Endodermal cell (in vitro differentiated cells): Measurements from ENCODE around the gene TOPAZ1. TPM values are rescaled to one million over a fixed set of nuclear protein-coding genes. Genes with fewer than 3 reads are reported as not detected.
A peak's percentile ranks its signal among the peaks of the same experiment; 100 is the strongest.

Source experiments
- DNase-seq: peaks from one replicate; pipeline ENCODE4 v3.0.0-alpha.2; 2017
- H3K27ac ChIP-seq: 2 replicates; pipeline ENCODE4 v1.5.1; 2013; ENCODE audit warnings: mild to moderate bottlenecking, low read depth, low read length, moderate library complexity
- H3K27me3 ChIP-seq: 2 replicates; pipeline ENCODE4 v1.6.1; 2013; ENCODE audit warnings: mild to moderate bottlenecking, low read length, moderate library complexity; ENCODE audit not compliant: insufficient read depth, control insufficient read depth, poor library complexity, severe bottlenecking
- H3K36me3 ChIP-seq: 2 replicates; pipeline ENCODE4 v1.7.0; 2013; ENCODE audit warnings: mild to moderate bottlenecking, low read length, moderate library complexity; ENCODE audit not compliant: control insufficient read depth, insufficient read depth
- H3K4me1 ChIP-seq: one replicate; pipeline ENCODE4 v1.7.0; 2013; ENCODE audit warnings: low read length; ENCODE audit not compliant: control insufficient read depth, insufficient read depth
- H3K4me3 ChIP-seq: 2 replicates; pipeline ENCODE4 v1.5.1; 2013; ENCODE audit warnings: mild to moderate bottlenecking, low read length, moderate library complexity
- H3K9ac ChIP-seq: 2 replicates; pipeline ENCODE4 v1.6.1; 2013; ENCODE audit warnings: mild to moderate bottlenecking, low read length, moderate library complexity; ENCODE audit not compliant: poor library complexity, severe bottlenecking; ENCODE audit errors: extremely low read depth
- H3K9me3 ChIP-seq: 2 replicates; pipeline ENCODE4 v1.6.1; 2013; ENCODE audit warnings: mild to moderate bottlenecking, low read length, moderate library complexity; ENCODE audit not compliant: control insufficient read depth
- H3K27ac Mint-ChIP-seq: 2 replicates; pipeline ENCODE4 v1.8.0; 2020; ENCODE audit warnings: mixed read lengths
- H3K27me3 Mint-ChIP-seq: 2 replicates; pipeline ENCODE4 v1.8.0; 2021; ENCODE audit warnings: mild to moderate bottlenecking, mixed read lengths; ENCODE audit not compliant: insufficient read depth
- H3K36me3 Mint-ChIP-seq: 2 replicates; pipeline ENCODE4 v1.8.0; 2020; ENCODE audit warnings: low read depth, mixed read lengths
- H3K4me1 Mint-ChIP-seq: 2 replicates; pipeline ENCODE4 v1.8.0; 2020; ENCODE audit warnings: mixed read lengths
- H3K4me3 Mint-ChIP-seq: 2 replicates; pipeline ENCODE4 v1.8.0; 2020; ENCODE audit warnings: mild to moderate bottlenecking, moderate library complexity, mixed read lengths
- H3K9me3 Mint-ChIP-seq: 2 replicates; pipeline ENCODE4 v1.8.0; 2020; ENCODE audit warnings: mild to moderate bottlenecking, mixed read lengths
- CTCF ChIP-seq: fragments of 200-600 bp; sonication (generic); conservative IDR thresholded peaks from 2 replicates; pipeline ENCODE4 v1.5.0; 2021; ENCODE audit warnings: antibody characterized with exemption, mild to moderate bottlenecking
- WGBS, 2 experiments: methylation state at CpG; one replicate each; pipeline versions ENCODE4 v1.1.5 to v1.1.7; 2013; ENCODE audit warnings: missing lambda C conversion rate in 2 of 2, mixed read lengths in 1 of 2; ENCODE audit not compliant: insufficient coverage in 1 of 2, insufficient read length in 1 of 2; 5-methylcytosine and 5-hydroxymethylcytosine counted together
- total RNA-seq, 2 donors: library from RNA; stranded (reverse); fragmentation: NEBNext Ultra II Directional in 1 of 2; extraction: Animal tissue kit (Norgen Biotek cat#: 25700) in 1 of 2; gene quantifications; 2 replicates in 1 of 2; 3 replicates in 1 of 2; pipeline ENCODE4 v1.2.1, GENCODE V29; 2021

TOPAZ1 gene
- total RNA-seq, 2 donors from 2014 or later: not detected

GRCh38 chr3:44242721-44243120 is 1.0 kb downstream of the TOPAZ1 start:
- no peak overlapping the region for H3K27ac Mint-ChIP-seq
- WGBS, 2 experiments: 75 to 100% methylated on average over 1 to 2 of the region's 3 CpGs
- H3K27ac ChIP-seq: no peak overlapping the region
- H3K4me3 Mint-ChIP-seq: no peak overlapping the region
- peaks cover 14% of the 10 kb centered on the region for H3K27me3 ChIP-seq
- peaks cover 6% of the 10 kb centered on the region for H3K9me3 ChIP-seq
- no peak overlapping the region for H3K4me3 ChIP-seq
- H3K9ac ChIP-seq: no peak overlapping the region
- DNase-seq: no peak
- TF ChIP-seq CTCF: no peak
- peaks cover 2% of the 10 kb centered on the region for H3K27me3 Mint-ChIP-seq
- H3K9me3 Mint-ChIP-seq: peaks cover 7% of the 10 kb centered on the region
- H3K4me1 Mint-ChIP-seq: no peaks in the 10 kb centered on the region
- no peaks in the 10 kb centered on the region for H3K36me3 ChIP-seq
- no peaks in the 10 kb centered on the region for H3K36me3 Mint-ChIP-seq
- H3K4me1 ChIP-seq: no peaks in the 10 kb centered on the region

- no peak for TF ChIP-seq CTCF
- H3K4me3 ChIP-seq: no peak overlapping the region
- 80 to 100% methylated on average over 1 of the region's 1 CpG for WGBS, 2 experiments
- H3K9ac ChIP-seq: no peak overlapping the region
- Mint-ChIP-seq H3K27me3 (no peaks in the 10 kb centered on the region), H3K4me3 (no peak overlapping the region), H3K27ac (no peak overlapping the region), H3K9me3 (peaks cover 16% of the 10 kb centered on the region), H3K4me1 (peaks cover 3% of the 10 kb centered on the region), H3K36me3 (no peaks in the 10 kb centered on the region)
- H3K27me3 ChIP-seq: peaks cover 13% of the 10 kb centered on the region
- H3K4me1 ChIP-seq: no peaks in the 10 kb centered on the region
- H3K36me3 ChIP-seq: no peaks in the 10 kb centered on the region
- DNase-seq: no peak
- peaks cover 23% of the 10 kb centered on the region for H3K9me3 ChIP-seq
- no peak overlapping the region for H3K27ac ChIP-seq
These were observed 6.5 kb downstream of the TOPAZ1 start for GRCh38 chr3:44248152-44248551.

- H3K4me1 ChIP-seq: no peaks in the 10 kb centered on the region
- DNase-seq: no peak
- Mint-ChIP-seq H3K27ac (no peak overlapping the region), H3K36me3 (no peaks in the 10 kb centered on the region), H3K4me1 (peaks cover 3% of the 10 kb centered on the region), H3K27me3 (no peaks in the 10 kb centered on the region), H3K9me3 (peaks cover 13% of the 10 kb centered on the region), H3K4me3 (no peak overlapping the region)
- no peak overlapping the region for H3K4me3 ChIP-seq
- no peak overlapping the region for H3K9ac ChIP-seq
- H3K9me3 ChIP-seq: peaks cover 19% of the 10 kb centered on the region
- no peak overlapping the region for H3K27ac ChIP-seq
- no peaks in the 10 kb centered on the region for H3K36me3 ChIP-seq
- H3K27me3 ChIP-seq: peaks cover 14% of the 10 kb centered on the region
- peak; percentile 44 for TF ChIP-seq CTCF
- WGBS, 2 experiments: 74 to 87% methylated on average over 4 to 5 of the region's 5 CpGs
These were observed 10.8 kb downstream of the TOPAZ1 start for GRCh38 chr3:44252332-44252959.
